ENCODE data around the gene HSPA8. TPM values are rescaled to one million over a fixed set of nuclear protein-coding genes. Genes with fewer than 3 reads are reported as not detected.

The HSPA8 gene
- total RNA-seq (2014; rRNA removed; shearing (Covaris generic)) (2,043 and 2,414 TPM in 2 replicates), polyA plus RNA-seq (2016; fragmentation: Nextera tagmentation; extraction: Ambion mirVana) (708 and 741 TPM in 2 replicates)

GRCh38 chr11:123061403-123062157, at the start of gene HSPA8:
Gene HSPA8 (minus strand): TSS chr11:123062136. CDS start chr11:123061324, 812 bp downstream.
- Histone ChIP-seq H2AFZ (peak within 1 kb of the TSS; percentile 75), H3F3A (ENCODE audit: insufficient read depth) (peaks cover 86% of the 10 kb centered on the region), H3K9me2 (ENCODE audit: insufficient read depth) (no peaks in the 10 kb centered on the region), H3K4me3 (peak within 1 kb of the TSS; percentile 99), H3K9ac (peak within 1 kb of the TSS; percentile 99), H3K36me3 (ENCODE audit: low read depth) (peaks cover 45% of the 10 kb centered on the region), H3K27me3 (replicated peaks; ENCODE audit: insufficient read depth) (no peaks in the 10 kb centered on the region), H3K4me2 (ENCODE audit: unreplicated experiment) (peak within 1 kb of the TSS; percentile 99), H3K27ac (peak within 1 kb of the TSS; percentile 100), H3K79me2 (ENCODE audit: insufficient read depth) (peaks cover 67% of the 10 kb centered on the region), H4K20me1 (ENCODE audit: insufficient read depth) (peaks cover 43% of the 10 kb centered on the region), H3K4me1 (ENCODE audit: insufficient read depth) (peaks cover 57% of the 10 kb centered on the region), H3K9me3 (ENCODE audit: low read depth) (no peaks in the 10 kb centered on the region)
- in situ Hi-C loops (cut with MboI), result no loop called here
- peak; percentile 86 for DNase-seq
- TF ChIP-seq EZH2 (IDR thresholded peaks at IDR 0.05; ENCODE audit: insufficient read depth, poor library complexity, severe bottlenecking) (no peak), EZH2phosphoT487 (IDR thresholded peaks at IDR 0.05; ENCODE audit: insufficient read depth, low read depth) (no peak)
- 0 to 1% methylated on average over 45 of the region's 45 CpGs for WGBS, 2 experiments (ENCODE audit: low coverage in 1 of 2, low lambda C conversion rate in 2 of 2, missing lambda C conversion rate in 2 of 2)

DNA sequence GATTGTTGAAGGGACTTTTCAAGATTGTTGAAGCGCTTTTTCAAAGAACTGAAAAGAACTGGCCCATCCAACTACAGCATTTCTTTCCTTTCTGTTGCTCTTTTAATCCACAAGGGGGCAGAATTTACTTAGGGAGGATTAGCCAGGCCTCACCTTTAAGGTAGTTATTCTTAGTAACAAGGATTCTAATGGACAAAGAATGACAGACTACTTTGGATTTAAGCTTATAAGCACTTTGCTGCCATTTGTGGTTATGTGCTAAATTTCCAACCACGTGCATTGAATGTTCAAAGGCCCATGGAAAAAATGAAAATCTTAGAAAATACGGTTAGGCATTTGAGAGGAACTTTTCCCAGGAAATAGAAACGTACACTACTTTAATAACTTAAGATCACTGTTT, 49.5 kb upstream of the HSPA8 start:
- Histone ChIP-seq H3K27ac (peak overlapping the region; percentile 59), H3K79me2 (ENCODE audit: insufficient read depth) (peaks cover 100% of the 10 kb centered on the region), H3K4me3 (no peak overlapping the region), H3K36me3 (ENCODE audit: low read depth) (peaks cover 27% of the 10 kb centered on the region), H3K4me1 (ENCODE audit: insufficient read depth) (peaks cover 12% of the 10 kb centered on the region), H3K9me3 (ENCODE audit: low read depth) (no peaks in the 10 kb centered on the region), H2AFZ (no peak overlapping the region), H3K9me2 (ENCODE audit: insufficient read depth) (no peaks in the 10 kb centered on the region), H3K27me3 (replicated peaks; ENCODE audit: insufficient read depth) (no peaks in the 10 kb centered on the region), H3K9ac (peak overlapping the region; percentile 22; the same call in 1 of the 2 replicates), H3F3A (ENCODE audit: insufficient read depth) (peaks cover 80% of the 10 kb centered on the region), H3K4me2 (ENCODE audit: unreplicated experiment) (no peak overlapping the region), H4K20me1 (ENCODE audit: insufficient read depth) (no peaks in the 10 kb centered on the region)
- TF ChIP-seq EZH2phosphoT487 (IDR thresholded peaks at IDR 0.05; ENCODE audit: insufficient read depth, low read depth), result no peak
- no peak for TF ChIP-seq EZH2 (IDR thresholded peaks at IDR 0.05; ENCODE audit: insufficient read depth, poor library complexity, severe bottlenecking)
- WGBS, 2 experiments (ENCODE audit: low coverage in 1 of 2, low lambda C conversion rate in 2 of 2, missing lambda C conversion rate in 2 of 2), result 56 to 59% methylated on average over 4 of the region's 4 CpGs
- peak; percentile 73 for DNase-seq
- in situ Hi-C loops (cut with MboI), result loop anchor here (5.0 kb wide), 1 partner anchor 136 kb away; no protein-coding TSS in a partner anchor

DNA sequence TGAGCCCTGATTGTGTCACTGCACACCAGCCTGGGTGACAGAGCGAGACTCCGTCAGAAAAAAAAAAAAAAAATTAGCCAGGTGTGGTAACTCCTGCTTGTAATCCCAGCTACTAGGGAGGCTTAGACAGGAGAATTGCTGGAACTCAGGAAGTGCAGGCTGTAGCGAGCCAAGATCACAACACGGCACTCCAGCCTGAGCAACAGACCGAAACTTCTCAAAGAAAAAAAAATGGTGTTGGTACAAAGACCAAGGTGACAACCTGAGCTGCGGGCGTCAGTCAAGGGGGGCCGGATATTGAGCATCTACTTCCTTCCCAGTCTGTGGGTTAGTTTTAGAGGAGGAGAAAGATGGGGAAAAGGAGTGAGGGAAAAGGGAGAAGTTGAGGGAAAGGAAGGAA, 48.5 kb upstream of the HSPA8 start:
- H3K36me3 ChIP-seq (ENCODE audit: low read depth), result peaks cover 17% of the 10 kb centered on the region
- no peak overlapping the region for H2AFZ ChIP-seq
- peaks cover 80% of the 10 kb centered on the region for H3F3A ChIP-seq (ENCODE audit: insufficient read depth)
- no peak overlapping the region for H3K4me2 ChIP-seq (ENCODE audit: unreplicated experiment)
- no peaks in the 10 kb centered on the region for H3K27me3 ChIP-seq (replicated peaks; ENCODE audit: insufficient read depth)
- no peaks in the 10 kb centered on the region for H3K9me2 ChIP-seq (ENCODE audit: insufficient read depth)
- TF ChIP-seq EZH2 (IDR thresholded peaks at IDR 0.05; ENCODE audit: insufficient read depth, poor library complexity, severe bottlenecking) (no peak), EZH2phosphoT487 (IDR thresholded peaks at IDR 0.05; ENCODE audit: insufficient read depth, low read depth) (no peak)
- H3K4me3 ChIP-seq, result no peak overlapping the region
- DNase-seq, result no peak
- in situ Hi-C loops (cut with MboI), result loop anchor here (5.0 kb wide), 1 partner anchor 137 kb away; no protein-coding TSS in a partner anchor
- peak overlapping the region; percentile 59; the same call in 1 of the 2 replicates for H3K27ac ChIP-seq
- peaks cover 20% of the 10 kb centered on the region for H3K4me1 ChIP-seq (ENCODE audit: insufficient read depth)
- no peak overlapping the region for H3K9ac ChIP-seq
- WGBS, 2 experiments (ENCODE audit: low coverage in 1 of 2, low lambda C conversion rate in 2 of 2, missing lambda C conversion rate in 2 of 2), result 92 to 93% methylated on average over 8 of the region's 8 CpGs
- H3K79me2 ChIP-seq (ENCODE audit: insufficient read depth), result peaks cover 100% of the 10 kb centered on the region
- H4K20me1 ChIP-seq (ENCODE audit: insufficient read depth), result no peaks in the 10 kb centered on the region
- H3K9me3 ChIP-seq (ENCODE audit: low read depth), result no peaks in the 10 kb centered on the region

- no peaks in the 10 kb centered on the region for H3K9me2 ChIP-seq (ENCODE audit: insufficient read depth)
- no peaks in the 10 kb centered on the region for H3K27me3 ChIP-seq (replicated peaks; ENCODE audit: insufficient read depth)
- in situ Hi-C loops (cut with MboI), result no loop called here
- H4K20me1 ChIP-seq (ENCODE audit: insufficient read depth), result no peaks in the 10 kb centered on the region
- no peak overlapping the region for H3K4me3 ChIP-seq
- H3K36me3 ChIP-seq (ENCODE audit: low read depth), result peaks cover 9% of the 10 kb centered on the region; the same call in 1 of the 2 replicates
- H3K4me2 ChIP-seq (ENCODE audit: unreplicated experiment), result no peak overlapping the region
- no peak overlapping the region for H2AFZ ChIP-seq
- H3F3A ChIP-seq (ENCODE audit: insufficient read depth), result peaks cover 82% of the 10 kb centered on the region
- DNase-seq, result no peak
- H3K4me1 ChIP-seq (ENCODE audit: insufficient read depth), result peaks cover 40% of the 10 kb centered on the region
- H3K79me2 ChIP-seq (ENCODE audit: insufficient read depth), result peaks cover 100% of the 10 kb centered on the region
- 96 to 98% methylated on average over 4 of the region's 4 CpGs for WGBS, 2 experiments (ENCODE audit: low coverage in 1 of 2, low lambda C conversion rate in 2 of 2, missing lambda C conversion rate in 2 of 2)
- H3K9ac ChIP-seq, result peak overlapping the region; percentile 6; the same call in 1 of the 2 replicates
- TF ChIP-seq EZH2phosphoT487 (IDR thresholded peaks at IDR 0.05; ENCODE audit: insufficient read depth, low read depth) (no peak), EZH2 (IDR thresholded peaks at IDR 0.05; ENCODE audit: insufficient read depth, poor library complexity, severe bottlenecking) (no peak)
- peak overlapping the region; percentile 7; the same call in 1 of the 2 replicates for H3K27ac ChIP-seq
- no peaks in the 10 kb centered on the region for H3K9me3 ChIP-seq (ENCODE audit: low read depth)
Measured at GRCh38 chr11:123107945-123108495, 46.1 kb upstream of the HSPA8 start.
